Glutamatergic neuron (in vitro differentiated cells): Measurements from ENCODE around the gene IL32. TPM values are rescaled to one million over a fixed set of nuclear protein-coding genes. Genes with fewer than 3 reads are reported as not detected.

Source experiments
- DNase-seq: peaks from one replicate; pipeline ENCODE4 v3.0.0; 2022
- H3K27ac Mint-ChIP-seq: one replicate; pipeline ENCODE4 v1.8.0; 2020; ENCODE audit warnings: mild to moderate bottlenecking, mixed read lengths, inconsistent platforms; ENCODE audit not compliant: unreplicated experiment
- H3K27me3 Mint-ChIP-seq: one replicate; pipeline ENCODE4 v1.8.0; 2020; ENCODE audit warnings: mild to moderate bottlenecking, moderate library complexity, mixed read lengths, inconsistent platforms; ENCODE audit not compliant: unreplicated experiment
- H3K36me3 Mint-ChIP-seq: one replicate; pipeline ENCODE4 v1.8.0; 2020; ENCODE audit warnings: mild to moderate bottlenecking, mixed read lengths, inconsistent platforms; ENCODE audit not compliant: unreplicated experiment
- H3K4me1 Mint-ChIP-seq: one replicate; pipeline ENCODE4 v1.8.0; 2020; ENCODE audit warnings: mild to moderate bottlenecking, low read depth, mixed read lengths, inconsistent platforms; ENCODE audit not compliant: unreplicated experiment
- H3K4me3 Mint-ChIP-seq: one replicate; pipeline ENCODE4 v1.8.0; 2020; ENCODE audit warnings: mild to moderate bottlenecking, mixed read lengths, inconsistent platforms; ENCODE audit not compliant: unreplicated experiment
- H3K9me3 Mint-ChIP-seq: one replicate; pipeline ENCODE4 v1.8.0; 2020; ENCODE audit warnings: mild to moderate bottlenecking, moderate library complexity, mixed read lengths, inconsistent platforms; ENCODE audit not compliant: unreplicated experiment
- total RNA-seq: library from RNA; stranded (reverse); fragmentation: NEBNext Ultra II Directional; extraction: Animal tissue kit (Norgen Biotek cat#: 25700); gene quantifications from one replicate; pipeline ENCODE4 v1.2.1, GENCODE V29; 2021; ENCODE audit not compliant: unreplicated experiment
- TF ChIP-seq, protein P1 (sequence below): fragments of 200-600 bp; sonication (generic); IDR thresholded peaks from one replicate; pipeline ENCODE4 v1.5.0; 2021; ENCODE audit not compliant: partially characterized antibody, unreplicated experiment

IL32 gene
- total RNA-seq, 1 donor from 2014 or later: 1.3 TPM

DNA sequence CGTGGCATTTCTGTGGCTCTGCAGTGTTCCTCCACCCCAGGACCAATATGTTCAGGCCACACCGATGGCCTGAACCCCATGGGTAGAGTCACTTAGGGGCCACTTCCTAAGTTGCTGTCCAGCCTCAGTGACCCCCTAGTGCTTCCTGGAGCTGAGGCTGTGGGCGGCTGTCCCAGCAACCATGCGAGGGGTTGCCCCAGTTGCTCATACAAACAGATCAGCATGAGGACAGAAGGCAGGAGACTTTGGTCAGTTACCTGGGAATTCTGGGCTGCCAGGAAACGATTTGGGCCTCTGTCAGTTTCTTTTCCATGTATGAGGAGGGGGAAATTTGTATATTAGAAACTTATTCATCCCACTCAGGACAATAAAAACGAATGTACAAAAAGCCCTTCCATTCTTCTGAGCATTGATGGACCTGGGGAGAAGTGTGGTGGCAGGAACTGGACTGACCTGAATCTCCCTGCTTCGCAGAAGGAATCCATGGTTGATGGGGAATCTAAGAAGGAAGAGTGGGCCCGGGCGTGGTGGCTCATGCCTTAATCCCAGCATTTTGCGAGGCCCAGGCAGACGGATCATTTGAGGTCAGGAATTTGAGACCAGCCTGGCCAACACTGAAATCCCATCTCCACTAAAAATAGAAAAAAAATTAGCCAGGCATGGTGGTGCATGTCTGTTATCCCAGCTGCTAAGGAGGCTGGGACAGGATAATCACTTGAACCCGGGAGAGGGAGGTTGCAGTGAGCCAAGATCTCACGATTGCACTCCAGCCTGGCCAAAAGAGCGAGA lies 4.9 kb upstream of the IL32 start:
- TF ChIP-seq, protein P1, sequence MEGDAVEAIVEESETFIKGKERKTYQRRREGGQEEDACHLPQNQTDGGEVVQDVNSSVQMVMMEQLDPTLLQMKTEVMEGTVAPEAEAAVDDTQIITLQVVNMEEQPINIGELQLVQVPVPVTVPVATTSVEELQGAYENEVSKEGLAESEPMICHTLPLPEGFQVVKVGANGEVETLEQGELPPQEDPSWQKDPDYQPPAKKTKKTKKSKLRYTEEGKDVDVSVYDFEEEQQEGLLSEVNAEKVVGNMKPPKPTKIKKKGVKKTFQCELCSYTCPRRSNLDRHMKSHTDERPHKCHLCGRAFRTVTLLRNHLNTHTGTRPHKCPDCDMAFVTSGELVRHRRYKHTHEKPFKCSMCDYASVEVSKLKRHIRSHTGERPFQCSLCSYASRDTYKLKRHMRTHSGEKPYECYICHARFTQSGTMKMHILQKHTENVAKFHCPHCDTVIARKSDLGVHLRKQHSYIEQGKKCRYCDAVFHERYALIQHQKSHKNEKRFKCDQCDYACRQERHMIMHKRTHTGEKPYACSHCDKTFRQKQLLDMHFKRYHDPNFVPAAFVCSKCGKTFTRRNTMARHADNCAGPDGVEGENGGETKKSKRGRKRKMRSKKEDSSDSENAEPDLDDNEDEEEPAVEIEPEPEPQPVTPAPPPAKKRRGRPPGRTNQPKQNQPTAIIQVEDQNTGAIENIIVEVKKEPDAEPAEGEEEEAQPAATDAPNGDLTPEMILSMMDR: no peak
- H3K36me3 Mint-ChIP-seq: no peaks in the 10 kb centered on the region
- H3K4me1 Mint-ChIP-seq: no peaks in the 10 kb centered on the region
- peaks cover 3% of the 10 kb centered on the region for H3K9me3 Mint-ChIP-seq
- no peak for DNase-seq
- no peak overlapping the region for H3K4me3 Mint-ChIP-seq
- peaks cover 3% of the 10 kb centered on the region for H3K27me3 Mint-ChIP-seq
- no peak overlapping the region for H3K27ac Mint-ChIP-seq

DNA sequence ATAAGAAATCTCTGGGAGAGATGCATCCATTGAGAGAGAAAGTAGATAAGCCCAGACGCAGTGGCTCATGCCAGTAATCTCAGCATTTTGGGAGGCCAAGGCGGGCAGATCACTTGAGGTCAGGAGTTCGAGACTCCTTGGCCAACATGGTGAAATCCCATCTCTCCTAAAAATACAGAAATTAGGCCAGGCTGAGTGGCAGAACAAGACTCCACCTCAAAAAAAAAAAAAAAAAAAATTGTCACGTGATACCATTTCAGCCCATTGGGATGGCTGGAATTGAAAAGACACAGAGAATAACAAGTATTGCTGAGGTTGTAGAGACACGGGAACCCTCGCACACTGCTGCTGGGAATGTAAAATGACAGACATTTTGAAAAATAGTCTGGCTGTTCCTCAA lies 2.9 kb upstream of the IL32 start:
- no peaks in the 10 kb centered on the region for H3K36me3 Mint-ChIP-seq
- H3K9me3 Mint-ChIP-seq: peaks cover 6% of the 10 kb centered on the region
- no peak for DNase-seq
- peaks cover 5% of the 10 kb centered on the region for H3K27me3 Mint-ChIP-seq
- TF ChIP-seq, protein P1: no peak
- no peak overlapping the region for H3K27ac Mint-ChIP-seq
- H3K4me1 Mint-ChIP-seq: no peaks in the 10 kb centered on the region
- no peak overlapping the region for H3K4me3 Mint-ChIP-seq

DNA sequence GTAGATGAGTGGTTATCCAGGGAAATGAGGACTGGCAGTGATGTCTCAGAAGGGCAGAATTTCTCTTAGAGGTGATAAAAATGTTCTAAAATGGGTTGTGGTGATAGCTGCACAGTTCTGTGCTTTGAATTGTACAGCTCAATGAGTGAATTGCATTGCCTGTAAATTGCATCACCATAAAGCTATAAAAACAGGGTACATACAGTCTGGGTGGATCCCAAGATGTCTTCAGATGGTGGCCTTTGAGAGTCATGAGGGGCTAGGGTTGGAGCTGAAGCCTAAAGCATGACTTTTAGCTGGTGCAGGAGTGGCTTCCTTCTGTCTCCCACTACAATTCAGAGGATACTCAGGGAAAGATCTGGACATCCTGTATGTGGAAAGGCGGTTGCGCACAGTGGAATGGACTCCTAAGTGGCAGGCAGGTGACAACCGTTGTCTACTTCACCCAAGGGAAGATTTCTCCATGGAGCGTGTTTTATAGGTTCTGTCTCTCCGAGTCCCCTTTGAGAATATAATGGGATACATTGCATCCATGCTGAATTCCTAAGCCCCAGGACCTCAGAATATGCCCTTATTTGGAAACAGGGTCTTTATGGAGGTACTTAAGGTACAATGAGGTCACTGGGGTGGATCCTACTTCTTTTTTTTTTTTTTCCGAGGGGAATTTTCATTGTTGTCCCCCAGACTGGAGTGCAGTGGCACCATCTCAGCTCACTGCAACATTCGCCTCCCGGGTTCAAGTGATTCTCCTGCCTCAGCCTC lies 1.6 kb upstream of the IL32 start:
- Mint-ChIP-seq H3K9me3 (peaks cover 6% of the 10 kb centered on the region), H3K27me3 (peaks cover 5% of the 10 kb centered on the region), H3K4me3 (no peak overlapping the region), H3K27ac (no peak overlapping the region), H3K4me1 (no peaks in the 10 kb centered on the region), H3K36me3 (no peaks in the 10 kb centered on the region)
- no peak for DNase-seq
- TF ChIP-seq, protein P1: no peak

DNA sequence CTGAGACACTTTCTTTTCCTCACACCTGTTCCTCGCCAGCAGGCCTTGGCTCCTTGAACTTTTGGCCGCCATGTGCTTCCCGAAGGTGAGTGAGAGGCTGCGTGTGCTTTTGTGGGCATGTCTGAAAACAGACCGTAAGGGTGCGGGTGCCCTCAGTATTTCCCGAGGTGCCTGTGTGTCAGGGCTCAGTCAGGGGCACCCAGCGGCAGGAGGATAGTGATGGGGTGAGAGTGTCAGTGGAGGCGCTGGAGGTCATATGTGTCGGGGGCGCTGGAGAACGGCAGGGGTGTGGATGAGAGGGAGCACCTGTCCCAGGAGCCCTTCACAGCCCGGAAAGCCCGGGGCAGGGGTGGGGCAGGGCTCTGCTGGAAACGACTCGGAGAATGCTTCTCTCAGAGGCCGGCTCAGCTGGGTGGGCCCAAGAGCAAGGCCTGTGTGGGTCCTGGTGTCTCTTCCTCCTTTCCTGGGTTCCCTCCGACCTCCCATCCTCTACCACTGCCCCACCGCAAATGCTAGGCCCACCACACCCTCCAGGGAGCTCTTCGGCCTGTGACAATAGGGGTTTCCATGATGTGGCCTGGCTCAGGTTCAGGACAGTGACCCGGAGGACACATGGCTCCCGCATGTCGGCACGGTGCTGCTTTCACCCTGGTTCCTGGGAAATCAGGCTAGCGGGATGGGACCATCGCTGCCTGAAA lies 451 bp downstream of the IL32 start:
- no peak overlapping the region for H3K4me3 Mint-ChIP-seq
- DNase-seq: no peak
- TF ChIP-seq, protein P1: no peak
- H3K36me3 Mint-ChIP-seq: no peaks in the 10 kb centered on the region
- H3K9me3 Mint-ChIP-seq: peaks cover 4% of the 10 kb centered on the region
- H3K4me1 Mint-ChIP-seq: no peaks in the 10 kb centered on the region
- peaks cover 1% of the 10 kb centered on the region for H3K27me3 Mint-ChIP-seq
- no peak overlapping the region for H3K27ac Mint-ChIP-seq

DNA sequence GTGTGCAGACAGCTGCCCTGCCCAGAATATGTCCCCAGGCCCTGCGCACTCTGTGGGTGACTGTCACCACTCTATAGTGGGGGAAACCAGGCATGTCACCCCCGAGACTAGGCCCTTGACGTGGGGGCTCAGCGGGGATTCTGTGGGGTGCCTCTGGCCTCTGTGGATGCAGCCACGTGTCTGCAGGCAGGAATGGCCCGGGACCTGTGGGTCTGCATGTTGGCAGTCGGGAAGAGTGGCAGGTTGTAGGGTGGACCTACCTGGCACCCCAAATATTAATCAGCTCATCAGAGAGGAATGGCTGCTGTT lies 954 bp downstream of the IL32 start:
- Mint-ChIP-seq H3K27ac (no peak overlapping the region), H3K4me3 (no peak overlapping the region)

More for the DNA sequence above, 954 bp downstream of the IL32 start:
- peaks cover 4% of the 10 kb centered on the region for H3K9me3 Mint-ChIP-seq
- peaks cover 1% of the 10 kb centered on the region for H3K27me3 Mint-ChIP-seq
- no peaks in the 10 kb centered on the region for H3K36me3 Mint-ChIP-seq
- DNase-seq: no peak
- TF ChIP-seq, protein P1: no peak
- no peaks in the 10 kb centered on the region for H3K4me1 Mint-ChIP-seq
